Measurements from ENCODE around the gene MPRIP.

The MPRIP gene

DNA sequence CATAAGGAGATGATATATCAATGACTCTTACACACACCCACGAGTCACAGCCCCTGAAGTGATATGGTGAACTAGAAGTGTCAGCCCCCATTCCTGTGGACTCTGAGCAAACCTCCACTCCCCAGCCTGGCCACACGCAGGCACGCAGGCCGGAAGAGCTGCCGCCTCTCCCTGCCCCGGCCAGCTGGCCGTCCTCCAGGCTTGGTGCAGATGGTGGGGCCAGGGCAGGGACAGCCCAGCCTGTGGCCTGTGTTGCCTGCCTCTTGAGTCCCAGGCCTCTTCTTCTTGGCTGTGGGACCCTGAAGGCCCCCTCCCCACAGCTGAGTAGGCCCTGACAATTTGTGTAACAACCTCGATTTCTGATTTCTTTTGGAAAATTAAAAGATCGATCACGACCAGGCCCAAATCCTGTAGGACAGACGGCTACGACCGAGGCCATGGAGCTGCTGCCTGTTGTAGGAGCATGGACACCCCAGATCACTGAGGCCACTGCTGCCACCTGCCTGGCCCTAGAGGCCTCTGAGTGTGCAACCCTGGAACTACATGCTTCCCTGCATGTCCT lies 10.0 kb upstream of the MPRIP start:
- in situ Hi-C loops (cut with HindIII; ENCODE audit: low pct_ligation_motif_present, low sequenced_read_pairs): no loop called here
- H3K27ac ChIP-seq: peak overlapping the region; percentile 68
- TF ChIP-seq, protein P1, sequence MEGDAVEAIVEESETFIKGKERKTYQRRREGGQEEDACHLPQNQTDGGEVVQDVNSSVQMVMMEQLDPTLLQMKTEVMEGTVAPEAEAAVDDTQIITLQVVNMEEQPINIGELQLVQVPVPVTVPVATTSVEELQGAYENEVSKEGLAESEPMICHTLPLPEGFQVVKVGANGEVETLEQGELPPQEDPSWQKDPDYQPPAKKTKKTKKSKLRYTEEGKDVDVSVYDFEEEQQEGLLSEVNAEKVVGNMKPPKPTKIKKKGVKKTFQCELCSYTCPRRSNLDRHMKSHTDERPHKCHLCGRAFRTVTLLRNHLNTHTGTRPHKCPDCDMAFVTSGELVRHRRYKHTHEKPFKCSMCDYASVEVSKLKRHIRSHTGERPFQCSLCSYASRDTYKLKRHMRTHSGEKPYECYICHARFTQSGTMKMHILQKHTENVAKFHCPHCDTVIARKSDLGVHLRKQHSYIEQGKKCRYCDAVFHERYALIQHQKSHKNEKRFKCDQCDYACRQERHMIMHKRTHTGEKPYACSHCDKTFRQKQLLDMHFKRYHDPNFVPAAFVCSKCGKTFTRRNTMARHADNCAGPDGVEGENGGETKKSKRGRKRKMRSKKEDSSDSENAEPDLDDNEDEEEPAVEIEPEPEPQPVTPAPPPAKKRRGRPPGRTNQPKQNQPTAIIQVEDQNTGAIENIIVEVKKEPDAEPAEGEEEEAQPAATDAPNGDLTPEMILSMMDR (IDR thresholded peaks at IDR 0.05; ENCODE audit: low read depth, low read length, missing control alignments): no peak
- no peak overlapping the region for H3K4me3 ChIP-seq (ENCODE audit: low read depth, low read length)
- no peaks in the 10 kb centered on the region for H3K36me3 ChIP-seq (replicated peaks)
- no peaks in the 10 kb centered on the region for H3K27me3 ChIP-seq (replicated peaks)
- peak; percentile 86 for DNase-seq

DNA sequence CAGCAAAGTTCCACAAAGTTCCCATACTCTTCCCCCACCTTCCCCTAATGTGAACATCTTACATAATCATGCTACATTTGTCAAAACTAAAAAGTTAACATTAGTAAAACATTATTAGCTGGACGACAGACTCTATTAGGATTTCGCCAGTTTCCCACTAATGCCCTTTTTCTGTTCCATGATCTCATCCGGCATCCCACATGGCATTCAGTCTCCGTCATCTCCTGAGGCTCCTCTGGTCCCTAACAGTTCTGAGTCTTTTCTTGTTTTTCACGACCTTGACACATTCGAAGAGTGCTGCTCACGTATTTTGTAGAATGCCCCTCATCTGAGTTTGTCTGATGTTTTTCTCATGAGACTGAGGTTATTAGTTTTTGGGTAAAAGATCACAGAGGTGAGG lies 8.8 kb upstream of the MPRIP start:
- DNase-seq: no peak
- Histone ChIP-seq H3K36me3 (replicated peaks) (no peaks in the 10 kb centered on the region), H3K27me3 (replicated peaks) (no peaks in the 10 kb centered on the region), H3K4me3 (ENCODE audit: low read depth, low read length) (no peak overlapping the region), H3K27ac (peak overlapping the region; percentile 5)
- in situ Hi-C loops (cut with HindIII; ENCODE audit: low pct_ligation_motif_present, low sequenced_read_pairs): no loop called here
- TF ChIP-seq, protein P1 (IDR thresholded peaks at IDR 0.05; ENCODE audit: low read depth, low read length, missing control alignments): no peak

DNA sequence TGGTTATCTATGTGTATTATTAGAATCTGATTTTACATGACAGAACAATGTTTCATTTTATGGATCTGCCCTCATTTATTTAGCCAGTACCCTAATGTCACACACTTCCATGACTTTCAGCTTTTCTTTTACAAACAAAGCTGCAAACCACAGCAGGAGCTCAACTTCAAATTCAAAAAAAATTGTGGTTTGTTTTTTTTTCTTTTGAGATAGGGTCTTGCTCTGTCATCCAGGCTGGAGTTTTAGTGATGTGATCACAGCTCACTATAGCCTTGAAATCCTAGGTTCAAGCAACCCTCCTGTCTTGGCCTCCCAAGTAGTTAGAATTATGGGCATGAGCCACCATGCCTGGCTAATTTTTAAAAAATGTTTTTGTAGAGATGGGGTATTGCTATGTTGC lies 8.2 kb upstream of the MPRIP start:
- TF ChIP-seq, protein P1 (IDR thresholded peaks at IDR 0.05; ENCODE audit: low read depth, low read length, missing control alignments): no peak
- Histone ChIP-seq H3K4me3 (ENCODE audit: low read depth, low read length) (no peak overlapping the region), H3K27me3 (replicated peaks) (no peaks in the 10 kb centered on the region), H3K27ac (peak overlapping the region; percentile 5), H3K36me3 (replicated peaks) (no peaks in the 10 kb centered on the region)
- no peak for DNase-seq
- in situ Hi-C loops (cut with HindIII; ENCODE audit: low pct_ligation_motif_present, low sequenced_read_pairs): no loop called here

DNA sequence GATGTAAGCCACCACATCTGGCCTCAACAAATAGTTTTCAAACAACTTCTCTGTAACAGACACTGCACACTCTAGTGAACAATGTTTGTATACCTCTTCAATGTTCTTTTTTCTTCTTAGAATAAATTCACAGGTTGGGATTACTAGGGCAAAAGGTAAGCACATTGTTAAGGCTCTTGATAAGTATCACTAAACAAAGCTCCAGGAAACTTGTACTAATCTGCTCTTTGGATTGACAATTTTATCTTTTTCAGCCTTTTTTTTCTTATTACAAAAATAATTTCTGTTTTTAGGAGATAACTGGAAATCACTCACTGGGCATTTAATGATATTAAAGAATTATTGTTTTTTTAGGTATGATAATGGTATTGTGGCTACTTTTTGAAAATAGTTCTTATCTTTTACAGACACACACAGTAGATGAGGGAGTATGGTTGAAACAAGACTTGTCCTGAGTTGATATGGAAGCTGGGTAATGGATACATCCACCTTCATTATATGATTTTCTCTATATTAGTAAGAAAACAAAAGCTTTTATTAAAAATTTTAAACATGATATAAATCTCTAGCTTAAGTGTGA lies 7.7 kb upstream of the MPRIP start:
- in situ Hi-C loops (cut with HindIII; ENCODE audit: low pct_ligation_motif_present, low sequenced_read_pairs): no loop called here

DNA sequence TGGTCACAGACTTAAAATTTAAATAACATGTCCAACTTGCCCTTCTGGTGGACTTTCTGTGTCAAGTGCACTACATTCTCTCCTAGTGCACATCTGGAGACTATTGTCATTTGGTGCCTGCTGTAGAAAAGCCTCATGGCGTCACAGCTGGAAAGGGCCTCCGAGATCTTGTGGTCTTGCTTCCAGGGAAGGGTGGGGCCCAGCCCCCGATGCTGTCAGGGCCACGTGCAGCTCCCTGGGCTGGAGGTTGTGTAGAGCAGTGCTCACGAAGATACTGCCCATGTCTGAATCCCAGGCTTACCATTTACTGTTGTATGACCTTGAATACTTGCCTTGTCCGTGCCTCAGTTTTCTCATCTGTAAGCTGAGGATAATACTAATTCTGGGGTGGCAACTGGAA lies 6.8 kb upstream of the MPRIP start:
- in situ Hi-C loops (cut with HindIII; ENCODE audit: low pct_ligation_motif_present, low sequenced_read_pairs): no loop called here
- no peak overlapping the region for H3K4me3 ChIP-seq (ENCODE audit: low read depth, low read length)
- TF ChIP-seq, protein P1 (IDR thresholded peaks at IDR 0.05; ENCODE audit: low read depth, low read length, missing control alignments): no peak
- no peak for DNase-seq
- H3K27ac ChIP-seq: no peak overlapping the region
- H3K36me3 ChIP-seq (replicated peaks): no peaks in the 10 kb centered on the region
- H3K27me3 ChIP-seq (replicated peaks): no peaks in the 10 kb centered on the region

More for the DNA sequence above, 7.7 kb upstream of the MPRIP start:
- Histone ChIP-seq H3K4me3 (ENCODE audit: low read depth, low read length) (no peak overlapping the region), H3K27me3 (replicated peaks) (no peaks in the 10 kb centered on the region), H3K36me3 (replicated peaks) (no peaks in the 10 kb centered on the region), H3K27ac (no peak overlapping the region)
- TF ChIP-seq, protein P1 (IDR thresholded peaks at IDR 0.05; ENCODE audit: low read depth, low read length, missing control alignments): no peak
- no peak for DNase-seq
